Esophagus squamous epithelium (tissue), 4 donors: ENCODE data around the gene PTGES3L.

ENCODE experiments used
- CTCF ChIP-seq, 6 experiments: fragments of 450-650 bp in 4 of 6; fragments of 200-600 bp in 2 of 6; sonication (generic) in 2 of 6; IDR thresholded peaks; one replicate each; pipeline ENCODE4 v1.5.1; 2016 to 2019; ENCODE audit warnings: antibody characterized with exemption in 6 of 6, mild to moderate bottlenecking in 4 of 6, moderate library complexity in 4 of 6
- POLR2A ChIP-seq, 4 donors: fragments of 450-650 bp; IDR thresholded peaks; one replicate each; pipeline ENCODE4 v1.6.1; 2017; ENCODE audit warnings: antibody characterized with exemption in 4 of 4, mild to moderate bottlenecking in 4 of 4, moderate library complexity in 3 of 4

DNA sequence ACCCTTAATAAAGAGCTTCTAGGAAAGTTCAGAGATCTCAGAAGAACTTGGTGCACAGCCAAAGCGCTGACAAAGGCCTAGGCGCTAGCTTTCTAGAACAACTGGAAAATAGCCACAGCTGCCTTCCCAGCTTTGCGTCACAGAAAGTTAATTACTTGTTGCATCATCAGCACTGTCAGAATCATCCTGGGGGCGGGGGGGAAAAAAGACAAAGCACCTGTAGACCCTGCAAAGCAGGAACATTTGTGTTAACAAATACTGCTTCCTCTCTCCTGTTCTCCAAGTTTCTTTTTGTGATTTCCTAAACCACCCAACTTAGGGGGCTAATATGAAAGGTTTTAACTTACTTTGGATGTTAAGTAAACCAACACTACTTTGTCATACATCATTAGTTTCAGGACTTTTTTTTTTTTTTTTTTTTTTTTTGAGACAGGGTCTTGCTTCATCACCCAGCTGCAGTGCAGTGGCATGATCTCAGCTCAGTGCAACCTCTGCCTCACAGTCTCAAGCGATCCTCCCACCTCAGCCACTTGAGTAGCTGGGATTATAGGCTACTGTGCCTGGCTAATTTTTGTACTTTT, 10.8 kb downstream of the PTGES3L start:
- TF ChIP-seq POLR2A (IDR thresholded peaks at IDR 0.05) (no peak), CTCF (IDR thresholded peaks at IDR 0.05) (no peak)
